Mesodermal cell (in vitro differentiated cells): ENCODE results near the gene GSTP1.

Experiments
- H3K27ac ChIP-seq: 2 replicates; pipeline ENCODE4 v1.7.0; 2013; ENCODE audit warnings: mild to moderate bottlenecking, low read depth, low read length, moderate library complexity; ENCODE audit not compliant: severe bottlenecking
- H3K36me3 ChIP-seq: 2 replicates; pipeline ENCODE4 v1.7.1; 2013; ENCODE audit warnings: mild to moderate bottlenecking, low read length, moderate library complexity; ENCODE audit not compliant: control insufficient read depth, insufficient read depth
- H3K4me1 ChIP-seq: one replicate; pipeline ENCODE4 v1.7.1; 2013; ENCODE audit warnings: mild to moderate bottlenecking, low read length; ENCODE audit not compliant: insufficient read depth, control insufficient read depth, poor library complexity, severe bottlenecking
- H3K4me3 ChIP-seq: 2 replicates; pipeline ENCODE4 v1.7.0; 2013; ENCODE audit warnings: low read length, control low read depth, mild to moderate bottlenecking; ENCODE audit not compliant: insufficient read depth, poor library complexity, severe bottlenecking; ENCODE audit errors: extremely low read depth
- H3K9me3 ChIP-seq: 2 replicates; pipeline ENCODE4 v1.7.1; 2013; ENCODE audit warnings: mild to moderate bottlenecking, low read length, moderate library complexity; ENCODE audit not compliant: control insufficient read depth
- WGBS, 2 experiments: methylation state at CpG; one replicate each; pipeline ENCODE4 v1.1.5; 2013; ENCODE audit warnings: missing lambda C conversion rate in 2 of 2; ENCODE audit not compliant: insufficient coverage in 2 of 2; 5-methylcytosine and 5-hydroxymethylcytosine counted together

GSTP1 gene

GRCh38 chr11:67607507-67607906, 23.9 kb downstream of the GSTP1 start:
- no peaks in the 10 kb centered on the region for H3K9me3 ChIP-seq
- H3K4me3 ChIP-seq, result peak overlapping the region; percentile 95
- H3K4me1 ChIP-seq, result peaks cover 4% of the 10 kb centered on the region
- WGBS, 2 experiments, result 59 to 64% methylated on average over 8 of the region's 9 CpGs
- no peak overlapping the region for H3K27ac ChIP-seq
- peaks cover 37% of the 10 kb centered on the region for H3K36me3 ChIP-seq

- Histone ChIP-seq H3K36me3 (peaks cover 44% of the 10 kb centered on the region), H3K27ac (no peak overlapping the region), H3K4me3 (no peak overlapping the region), H3K4me1 (peaks cover 4% of the 10 kb centered on the region), H3K9me3 (no peaks in the 10 kb centered on the region)
- WGBS, 2 experiments, result 94 to 95% methylated on average over 8 of the region's 8 CpGs
Measured at GRCh38 chr11:67608486-67608885, 24.9 kb downstream of the GSTP1 start.

GRCh38 chr11:67609316-67609715, 25.7 kb downstream of the GSTP1 start:
- 92 to 95% methylated on average over 10 of the region's 10 CpGs for WGBS, 2 experiments
- H3K4me3 ChIP-seq, result no peak overlapping the region
- peaks cover 44% of the 10 kb centered on the region for H3K36me3 ChIP-seq

GRCh38 chr11:67610302-67610868, 26.8 kb downstream of the GSTP1 start:
- no peaks in the 10 kb centered on the region for H3K9me3 ChIP-seq
- H3K27ac ChIP-seq, result no peak overlapping the region
- H3K4me3 ChIP-seq, result no peak overlapping the region
- H3K4me1 ChIP-seq, result peaks cover 4% of the 10 kb centered on the region
- 94 to 95% methylated on average over 10 to 12 of the region's 15 CpGs for WGBS, 2 experiments
- H3K36me3 ChIP-seq, result peaks cover 44% of the 10 kb centered on the region

More at GRCh38 chr11:67609316-67609715, 25.7 kb downstream of the GSTP1 start:
- no peak overlapping the region for H3K27ac ChIP-seq
- H3K4me1 ChIP-seq, result peaks cover 4% of the 10 kb centered on the region
- no peaks in the 10 kb centered on the region for H3K9me3 ChIP-seq

GRCh38 chr11:67611165-67611564, 27.6 kb downstream of the GSTP1 start:
- Histone ChIP-seq H3K4me1 (peaks cover 4% of the 10 kb centered on the region), H3K4me3 (no peak overlapping the region), H3K9me3 (no peaks in the 10 kb centered on the region), H3K36me3 (peaks cover 44% of the 10 kb centered on the region), H3K27ac (no peak overlapping the region)
- WGBS, 2 experiments, result 97 to 98% methylated on average over 14 of the region's 14 CpGs

- Histone ChIP-seq H3K36me3 (peaks cover 44% of the 10 kb centered on the region), H3K27ac (no peak overlapping the region), H3K4me3 (no peak overlapping the region), H3K4me1 (peaks cover 4% of the 10 kb centered on the region), H3K9me3 (no peaks in the 10 kb centered on the region)
- WGBS, 2 experiments, result 94 to 95% methylated on average over 29 to 37 of the region's 37 CpGs
Measured at GRCh38 chr11:67611704-67612587, 28.3 kb downstream of the GSTP1 start.

GRCh38 chr11:67612751-67613150, 29.1 kb downstream of the GSTP1 start:
- Histone ChIP-seq H3K9me3 (no peaks in the 10 kb centered on the region), H3K4me3 (no peak overlapping the region), H3K27ac (no peak overlapping the region), H3K4me1 (peaks cover under 1% of the 10 kb centered on the region), H3K36me3 (peaks cover 44% of the 10 kb centered on the region)
- 91 to 97% methylated on average over 10 to 13 of the region's 13 CpGs for WGBS, 2 experiments

- Histone ChIP-seq H3K36me3 (peaks cover 40% of the 10 kb centered on the region), H3K9me3 (no peaks in the 10 kb centered on the region), H3K4me1 (no peaks in the 10 kb centered on the region), H3K4me3 (no peak overlapping the region), H3K27ac (no peak overlapping the region)
- 85 to 93% methylated on average over 8 to 13 of the region's 17 CpGs for WGBS, 2 experiments
Measured at GRCh38 chr11:67613313-67613959, 29.8 kb downstream of the GSTP1 start.

GRCh38 chr11:67613960-67614715, 30.5 kb downstream of the GSTP1 start:
- WGBS, 2 experiments, result 49 to 54% methylated on average over 20 to 23 of the region's 23 CpGs
- Histone ChIP-seq H3K27ac (no peak overlapping the region), H3K4me3 (no peak overlapping the region), H3K9me3 (no peaks in the 10 kb centered on the region), H3K4me1 (no peaks in the 10 kb centered on the region), H3K36me3 (peaks cover 33% of the 10 kb centered on the region)
